Loucy (cell line): ENCODE results near the gene COLQ.

ENCODE experiments used
- CTCF ChIP-seq: fragments of 200-600 bp; sonication (generic); conservative IDR thresholded peaks from 2 replicates; pipeline ENCODE4 v1.5.1; 2014; ENCODE audit warnings: mild to moderate bottlenecking, antibody characterized with exemption, low read length
- EZH2phosphoT487 ChIP-seq: fragments of 200-600 bp; IDR thresholded peaks from 2 replicates; pipeline ENCODE4 v1.6.1; 2018; ENCODE audit warnings: antibody characterized with exemption, mild to moderate bottlenecking, moderate library complexity, borderline replicate concordance

- TF ChIP-seq CTCF = no peak
- no peak for TF ChIP-seq EZH2phosphoT487
Observed at GRCh38 chr3:15452961-15453360, 68.5 kb downstream of the COLQ start.
